KMS-11 (cell line): ENCODE measurements around the gene SZT2.

ENCODE experiments used
- H2AFZ ChIP-seq: fragments of 200-600 bp; sonication (generic); 2 replicates; pipeline ENCODE4 v1.6.1; 2016; ENCODE audit warnings: antibody characterized with exemption, mixed run types, low read depth
- H3K27ac ChIP-seq: fragments of 200-600 bp; sonication (generic); 2 replicates; pipeline ENCODE4 v1.6.1; 2016; ENCODE audit warnings: mild to moderate bottlenecking, mixed run types
- H3K27me3 ChIP-seq: fragments of 200-600 bp; sonication (generic); 2 replicates; pipeline ENCODE4 v1.6.1; 2017; ENCODE audit warnings: mild to moderate bottlenecking, low read depth, mixed run types, moderate library complexity; ENCODE audit not compliant: insufficient read depth
- H3K36me3 ChIP-seq: fragments of 200-600 bp; sonication (generic); 2 replicates; pipeline ENCODE4 v1.6.1; 2017; ENCODE audit warnings: mild to moderate bottlenecking, mixed run types; ENCODE audit not compliant: insufficient read depth
- H3K4me1 ChIP-seq: fragments of 200-600 bp; sonication (generic); 2 replicates; pipeline ENCODE4 v1.6.1; 2016; ENCODE audit warnings: mild to moderate bottlenecking, low read depth, mixed run types; ENCODE audit not compliant: poor library complexity, severe bottlenecking
- H3K4me2 ChIP-seq: fragments of 200-600 bp; sonication (generic); 2 replicates; pipeline ENCODE4 v1.7.0; 2016; ENCODE audit warnings: mild to moderate bottlenecking, mixed run types
- H3K4me3 ChIP-seq: fragments of 200-600 bp; sonication (generic); IDR thresholded peaks from 2 replicates; pipeline ENCODE4 v1.6.1; 2017; ENCODE audit warnings: low read depth, low read length, mixed read lengths; ENCODE audit not compliant: insufficient read depth
- H3K79me2 ChIP-seq: fragments of 200-600 bp; sonication (generic); 2 replicates; pipeline ENCODE4 v1.6.1; 2016; ENCODE audit warnings: low read depth, mixed run types; ENCODE audit not compliant: insufficient read depth
- H3K9ac ChIP-seq: fragments of 200-600 bp; sonication (generic); 2 replicates; pipeline ENCODE4 v1.6.1; 2016; ENCODE audit warnings: mild to moderate bottlenecking, mixed run types
- H4K20me1 ChIP-seq: fragments of 200-600 bp; sonication (generic); 2 replicates; pipeline ENCODE4 v1.6.1; 2016; ENCODE audit warnings: mild to moderate bottlenecking, mixed run types; ENCODE audit not compliant: insufficient read depth
- TF ChIP-seq, protein P1 (sequence below): fragments of 200-600 bp; sonication (generic); conservative IDR thresholded peaks from 2 replicates; pipeline ENCODE4 v1.6.1; 2017; ENCODE audit warnings: low read depth, mild to moderate bottlenecking, antibody characterized with exemption, low read length, moderate library complexity, mixed read lengths

The SZT2 gene

DNA sequence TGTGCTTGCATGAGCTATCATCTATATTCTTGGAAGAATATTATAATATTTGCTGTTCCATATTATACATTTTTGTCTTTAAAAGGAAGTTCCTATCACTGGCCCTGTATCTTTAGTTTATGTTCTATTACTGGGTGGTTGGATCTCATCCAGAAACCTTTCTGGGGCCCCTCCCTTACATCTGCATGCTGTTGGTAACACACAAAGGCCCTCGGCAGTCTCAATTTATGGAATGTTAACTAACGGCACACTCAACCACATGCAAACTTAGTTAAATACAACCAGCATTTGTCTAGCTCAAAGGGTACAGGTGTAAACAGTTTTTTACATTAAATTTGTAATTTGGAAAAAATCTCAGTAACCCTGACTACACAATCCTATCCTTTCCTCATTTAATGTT, 73.8 kb downstream of the SZT2 start:
- Histone ChIP-seq H3K27ac (no peak overlapping the region), H3K4me3 (no peak overlapping the region)

DNA sequence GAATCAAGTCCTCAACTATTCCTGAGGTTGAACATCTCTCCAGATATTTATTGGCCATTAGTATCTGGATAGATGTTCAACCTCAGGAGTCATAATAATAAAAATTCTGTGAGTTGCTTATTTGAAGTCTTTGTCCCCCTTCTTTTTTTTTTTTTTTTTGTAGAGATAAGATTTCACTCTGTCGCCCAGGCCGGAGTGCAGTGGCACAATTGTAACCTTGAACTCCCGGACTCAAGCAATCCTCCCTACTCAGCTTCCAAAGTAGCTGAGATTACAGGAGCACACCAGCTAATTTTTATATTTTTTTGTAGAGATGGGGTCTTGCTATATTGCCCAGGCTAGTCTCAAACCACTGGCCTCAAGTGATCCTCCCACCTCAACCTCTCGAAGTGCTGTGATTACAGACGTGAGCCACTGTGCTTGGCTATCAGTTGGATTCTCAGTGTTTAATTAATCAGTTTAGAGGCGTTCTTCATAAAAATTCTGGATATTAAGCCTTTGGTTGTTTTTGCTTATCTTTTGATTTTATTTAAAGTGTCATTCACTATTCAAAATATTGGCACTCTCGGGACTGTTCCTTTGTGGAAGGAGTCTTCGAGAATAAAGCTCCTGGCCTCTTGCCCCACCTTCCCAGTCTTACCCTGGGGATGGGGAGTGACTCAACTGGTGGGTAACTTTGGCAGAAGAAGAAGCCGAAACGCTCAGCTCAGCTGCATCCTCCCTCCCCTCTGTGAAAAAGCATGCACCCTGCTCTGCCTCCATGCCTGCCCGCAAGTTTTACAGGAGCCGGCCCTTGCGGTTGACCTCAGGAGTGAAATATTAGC, 75.2 kb downstream of the SZT2 start:
- no peak overlapping the region for H3K27ac ChIP-seq
- H3K36me3 ChIP-seq, result no peaks in the 10 kb centered on the region
- no peak overlapping the region for H2AFZ ChIP-seq
- H3K9ac ChIP-seq, result no peak overlapping the region
- no peak overlapping the region for H3K4me3 ChIP-seq
- no peaks in the 10 kb centered on the region for H3K4me1 ChIP-seq
- H3K79me2 ChIP-seq, result no peaks in the 10 kb centered on the region
- no peaks in the 10 kb centered on the region for H3K27me3 ChIP-seq
- H3K4me2 ChIP-seq, result no peak overlapping the region
- TF ChIP-seq, protein P1, sequence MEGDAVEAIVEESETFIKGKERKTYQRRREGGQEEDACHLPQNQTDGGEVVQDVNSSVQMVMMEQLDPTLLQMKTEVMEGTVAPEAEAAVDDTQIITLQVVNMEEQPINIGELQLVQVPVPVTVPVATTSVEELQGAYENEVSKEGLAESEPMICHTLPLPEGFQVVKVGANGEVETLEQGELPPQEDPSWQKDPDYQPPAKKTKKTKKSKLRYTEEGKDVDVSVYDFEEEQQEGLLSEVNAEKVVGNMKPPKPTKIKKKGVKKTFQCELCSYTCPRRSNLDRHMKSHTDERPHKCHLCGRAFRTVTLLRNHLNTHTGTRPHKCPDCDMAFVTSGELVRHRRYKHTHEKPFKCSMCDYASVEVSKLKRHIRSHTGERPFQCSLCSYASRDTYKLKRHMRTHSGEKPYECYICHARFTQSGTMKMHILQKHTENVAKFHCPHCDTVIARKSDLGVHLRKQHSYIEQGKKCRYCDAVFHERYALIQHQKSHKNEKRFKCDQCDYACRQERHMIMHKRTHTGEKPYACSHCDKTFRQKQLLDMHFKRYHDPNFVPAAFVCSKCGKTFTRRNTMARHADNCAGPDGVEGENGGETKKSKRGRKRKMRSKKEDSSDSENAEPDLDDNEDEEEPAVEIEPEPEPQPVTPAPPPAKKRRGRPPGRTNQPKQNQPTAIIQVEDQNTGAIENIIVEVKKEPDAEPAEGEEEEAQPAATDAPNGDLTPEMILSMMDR, result no peak
- H4K20me1 ChIP-seq, result no peaks in the 10 kb centered on the region

More for the DNA sequence above, 73.8 kb downstream of the SZT2 start:
- TF ChIP-seq, protein P1, result no peak
- Histone ChIP-seq H2AFZ (no peak overlapping the region), H3K79me2 (no peaks in the 10 kb centered on the region), H3K4me2 (no peak overlapping the region), H3K36me3 (no peaks in the 10 kb centered on the region), H3K4me1 (no peaks in the 10 kb centered on the region), H3K27me3 (no peaks in the 10 kb centered on the region), H4K20me1 (no peaks in the 10 kb centered on the region), H3K9ac (no peak overlapping the region)

DNA sequence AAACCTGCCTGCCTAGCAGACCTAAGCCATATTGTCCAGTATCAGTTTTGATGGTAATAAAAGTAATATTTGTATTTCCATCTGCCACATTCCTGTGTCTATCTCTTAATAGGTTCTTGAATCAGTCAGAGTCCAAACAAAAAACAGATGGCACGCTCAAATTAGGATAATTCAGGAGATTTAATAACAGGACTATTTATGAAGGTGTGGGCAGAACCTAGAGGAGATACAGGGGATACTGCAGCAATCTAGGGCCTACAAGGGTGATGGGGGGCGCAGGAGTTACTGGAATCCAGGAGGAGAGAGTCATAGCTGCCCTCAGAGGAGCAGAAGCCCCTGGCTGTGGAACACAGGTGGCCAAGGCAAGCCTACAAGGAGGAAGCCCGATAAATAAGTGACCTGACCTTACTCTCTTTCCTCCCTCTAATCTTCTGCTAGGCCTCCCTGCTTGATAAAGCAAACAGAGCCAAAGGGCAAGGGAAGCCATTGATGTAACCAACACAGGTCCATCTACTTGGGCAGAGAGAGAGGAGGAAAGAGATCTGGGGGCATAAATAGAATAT, 75.9 kb downstream of the SZT2 start:
- H3K4me3 ChIP-seq, result no peak overlapping the region
- no peaks in the 10 kb centered on the region for H3K36me3 ChIP-seq
- no peak overlapping the region for H2AFZ ChIP-seq
- H3K27me3 ChIP-seq, result no peaks in the 10 kb centered on the region
- H4K20me1 ChIP-seq, result no peaks in the 10 kb centered on the region
- TF ChIP-seq, protein P1, result no peak
- H3K9ac ChIP-seq, result no peak overlapping the region
- H3K79me2 ChIP-seq, result no peaks in the 10 kb centered on the region
- no peaks in the 10 kb centered on the region for H3K4me1 ChIP-seq
- no peak overlapping the region for H3K27ac ChIP-seq
- H3K4me2 ChIP-seq, result no peak overlapping the region

DNA sequence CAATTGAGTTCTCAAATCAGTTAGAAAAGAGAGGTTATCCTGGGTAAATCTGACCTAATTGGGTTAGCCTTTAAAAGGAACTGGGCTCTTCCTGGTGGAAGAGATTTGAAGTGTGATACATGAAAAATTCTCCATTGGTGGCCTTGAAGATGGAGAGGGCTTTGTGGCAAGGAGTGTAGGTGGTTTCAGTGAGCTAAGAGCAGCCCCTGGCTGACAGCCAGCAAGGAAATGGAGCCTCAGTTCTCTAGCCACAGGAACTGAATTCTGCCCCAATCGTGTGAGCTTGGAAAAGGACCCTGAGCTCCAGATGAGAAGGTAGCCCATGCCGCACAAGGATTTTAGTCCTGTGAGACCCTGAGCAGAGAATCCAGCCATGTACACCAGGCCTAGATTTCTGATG, 76.7 kb downstream of the SZT2 start:
- H3K4me1 ChIP-seq, result no peaks in the 10 kb centered on the region
- no peaks in the 10 kb centered on the region for H4K20me1 ChIP-seq
- no peak overlapping the region for H2AFZ ChIP-seq
- H3K4me2 ChIP-seq, result no peak overlapping the region
- no peaks in the 10 kb centered on the region for H3K36me3 ChIP-seq
- no peak overlapping the region for H3K4me3 ChIP-seq
- TF ChIP-seq, protein P1, result no peak
- no peaks in the 10 kb centered on the region for H3K27me3 ChIP-seq
- no peak overlapping the region for H3K9ac ChIP-seq
- H3K27ac ChIP-seq, result no peak overlapping the region
- H3K79me2 ChIP-seq, result no peaks in the 10 kb centered on the region
